Left ventricle myocardium inferior (tissue), 1 donor: ENCODE measurements around the gene DNAH11. TPM values are rescaled to one million over a fixed set of nuclear protein-coding genes. Genes with fewer than 3 reads are reported as not detected.
"Not testable (repeated sequence)": the region's sequence is repeated elsewhere in the genome, so short reads cannot be mapped to it uniquely, and the experiment has no call there.

Experiments used
- DNase-seq: peaks from one replicate; pipeline ENCODE4 v3.0.0-alpha.2; 2020
- H3K27ac ChIP-seq: fragments of 200-600 bp; replicated peaks from 2 replicates; pipeline ENCODE4 v1.8.0; 2021
- H3K27me3 ChIP-seq: fragments of 200-600 bp; 2 replicates; pipeline ENCODE4 v1.8.0; 2021; ENCODE audit warnings: low read depth
- H3K36me3 ChIP-seq: fragments of 200-600 bp; 2 replicates; pipeline ENCODE4 v1.8.0; 2021
- H3K4me1 ChIP-seq: fragments of 200-600 bp; 2 replicates; pipeline ENCODE4 v1.8.0; 2021
- H3K4me3 ChIP-seq: fragments of 200-600 bp; 2 replicates; pipeline ENCODE4 v1.8.0; 2021; ENCODE audit warnings: mild to moderate bottlenecking, moderate library complexity
- H3K9me3 ChIP-seq: fragments of 200-600 bp; replicated peaks from 2 replicates; pipeline ENCODE4 v1.8.0; 2021
- intact Hi-C: fragments of 100-400 bp; cut with micrococcal nuclease; formaldehyde crosslinking; loops from one replicate; pipeline ENCODE4 v1.11.0; 2022
- total RNA-seq: library from RNA; stranded (reverse); fragmentation: NEBNext Ultra II Directional; extraction: Animal tissue kit (Norgen Biotek cat#: 25700); gene quantifications from one replicate; pipeline ENCODE4 v1.2.1, GENCODE V29; 2021
- TF ChIP-seq, protein P1 (sequence below): fragments of 200-600 bp; IDR thresholded peaks from 2 replicates; pipeline ENCODE4 v1.8.0; 2021; ENCODE audit warnings: antibody characterized with exemption, mild to moderate bottlenecking, borderline replicate concordance
- donor health status: DM: no; HTN: yes; CAD: no; lungs with severe emphysema.

DNAH11 gene
- total RNA-seq, 1 donor from 2014 or later, result 0.74 TPM

DNA sequence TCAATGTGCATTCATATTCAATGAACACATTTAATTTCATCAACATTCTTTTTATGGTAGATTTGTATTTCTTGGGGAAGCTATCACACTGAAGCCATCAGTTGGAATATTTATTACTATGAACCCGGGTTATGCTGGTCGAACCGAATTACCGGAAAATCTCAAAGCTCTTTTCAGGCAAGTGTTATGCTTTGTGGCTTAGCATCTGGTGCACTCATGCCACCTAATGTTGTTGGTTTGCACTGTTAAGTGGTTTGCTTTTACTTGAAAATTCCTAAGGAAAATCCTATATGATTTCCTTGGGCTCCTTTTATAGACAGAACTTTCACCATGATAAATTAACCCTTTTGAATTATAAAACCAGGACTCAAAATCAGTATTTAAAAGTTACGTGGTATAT is 147.9 kb downstream of the DNAH11 start:
- TF ChIP-seq, protein P1, sequence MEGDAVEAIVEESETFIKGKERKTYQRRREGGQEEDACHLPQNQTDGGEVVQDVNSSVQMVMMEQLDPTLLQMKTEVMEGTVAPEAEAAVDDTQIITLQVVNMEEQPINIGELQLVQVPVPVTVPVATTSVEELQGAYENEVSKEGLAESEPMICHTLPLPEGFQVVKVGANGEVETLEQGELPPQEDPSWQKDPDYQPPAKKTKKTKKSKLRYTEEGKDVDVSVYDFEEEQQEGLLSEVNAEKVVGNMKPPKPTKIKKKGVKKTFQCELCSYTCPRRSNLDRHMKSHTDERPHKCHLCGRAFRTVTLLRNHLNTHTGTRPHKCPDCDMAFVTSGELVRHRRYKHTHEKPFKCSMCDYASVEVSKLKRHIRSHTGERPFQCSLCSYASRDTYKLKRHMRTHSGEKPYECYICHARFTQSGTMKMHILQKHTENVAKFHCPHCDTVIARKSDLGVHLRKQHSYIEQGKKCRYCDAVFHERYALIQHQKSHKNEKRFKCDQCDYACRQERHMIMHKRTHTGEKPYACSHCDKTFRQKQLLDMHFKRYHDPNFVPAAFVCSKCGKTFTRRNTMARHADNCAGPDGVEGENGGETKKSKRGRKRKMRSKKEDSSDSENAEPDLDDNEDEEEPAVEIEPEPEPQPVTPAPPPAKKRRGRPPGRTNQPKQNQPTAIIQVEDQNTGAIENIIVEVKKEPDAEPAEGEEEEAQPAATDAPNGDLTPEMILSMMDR, result peak; percentile 22
- H3K36me3 ChIP-seq, result no peaks in the 10 kb centered on the region
- H3K4me3 ChIP-seq, result no peak overlapping the region
- DNase-seq, result no peak
- H3K4me1 ChIP-seq, result no peaks in the 10 kb centered on the region
- intact Hi-C loops, result no loop called here
- H3K27me3 ChIP-seq, result no peaks in the 10 kb centered on the region
- no peaks in the 10 kb centered on the region for H3K9me3 ChIP-seq
- no peak overlapping the region for H3K27ac ChIP-seq

DNA sequence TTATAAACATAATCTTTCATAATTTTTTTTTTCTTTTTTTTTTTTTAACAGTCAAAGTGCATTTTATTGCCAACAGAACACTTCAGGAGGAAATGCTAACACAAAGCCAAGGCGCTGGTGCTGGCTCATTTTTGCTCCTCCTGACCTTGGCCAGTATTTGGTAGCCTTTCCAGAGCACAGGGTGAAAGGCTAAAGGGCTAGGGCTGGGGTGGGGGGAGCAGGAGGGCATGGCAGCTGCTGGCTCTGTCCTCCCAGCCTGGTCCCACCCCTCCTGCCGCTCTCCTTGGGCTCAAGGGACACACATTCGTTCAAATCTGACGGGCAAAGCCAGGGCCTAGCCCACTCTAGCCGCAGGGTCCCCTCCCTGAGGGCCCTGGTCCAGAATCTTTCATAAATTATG is 148.3 kb downstream of the DNAH11 start:
- H3K4me3 ChIP-seq, H3K9me3 ChIP-seq, H3K27me3 ChIP-seq, H3K36me3 ChIP-seq, intact Hi-C loops, H3K27ac ChIP-seq, DNase-seq, H3K4me1 ChIP-seq: not testable (repeated sequence)

DNA sequence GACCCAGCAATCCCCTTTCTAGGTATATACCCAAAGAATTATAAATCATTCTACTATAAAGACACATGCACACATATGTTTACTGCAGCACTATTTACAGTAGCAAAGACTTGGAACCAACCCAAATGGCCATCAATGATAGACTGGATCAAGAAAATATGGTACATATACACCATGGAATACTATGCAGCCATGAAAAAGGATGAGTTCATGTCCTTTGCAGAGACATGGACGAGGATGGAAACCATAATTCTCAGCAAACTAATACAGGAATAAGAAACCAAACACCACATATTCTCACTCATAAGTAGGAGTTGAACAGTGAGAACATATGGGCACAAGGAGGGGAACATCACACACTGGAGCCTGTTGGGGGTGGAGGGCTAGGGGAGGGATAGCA is 157.7 kb downstream of the DNAH11 start:
- H3K27ac ChIP-seq, H3K4me1 ChIP-seq, H3K4me3 ChIP-seq, DNase-seq, H3K27me3 ChIP-seq, intact Hi-C loops, H3K36me3 ChIP-seq, H3K9me3 ChIP-seq: not testable (repeated sequence)

DNA sequence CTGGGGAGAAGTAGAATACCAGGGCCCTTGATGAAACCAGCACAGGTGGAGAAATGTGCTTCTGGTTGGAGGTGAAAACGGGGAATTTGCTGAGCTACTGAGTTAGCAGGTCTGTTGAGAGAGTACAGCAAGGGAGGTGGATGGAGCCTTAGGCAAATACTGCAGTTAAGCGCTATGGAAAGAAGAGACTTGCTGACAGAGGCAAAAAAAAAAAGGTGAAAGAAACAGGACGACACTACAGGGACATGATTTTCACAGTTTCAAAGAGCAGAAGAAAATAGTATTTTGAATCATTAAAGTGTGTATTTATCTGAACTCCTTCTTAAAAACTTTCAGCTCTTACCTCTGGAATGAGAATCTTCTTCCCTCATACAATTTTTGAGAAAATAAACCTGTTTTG is 159.5 kb downstream of the DNAH11 start:
- Histone ChIP-seq H3K36me3 (no peaks in the 10 kb centered on the region), H3K4me1 (no peaks in the 10 kb centered on the region), H3K27me3 (no peaks in the 10 kb centered on the region), H3K4me3 (no peak overlapping the region), H3K27ac (no peak overlapping the region), H3K9me3 (no peaks in the 10 kb centered on the region)
- intact Hi-C loops, result no loop called here
- TF ChIP-seq, protein P1, result no peak
- DNase-seq, result no peak

DNA sequence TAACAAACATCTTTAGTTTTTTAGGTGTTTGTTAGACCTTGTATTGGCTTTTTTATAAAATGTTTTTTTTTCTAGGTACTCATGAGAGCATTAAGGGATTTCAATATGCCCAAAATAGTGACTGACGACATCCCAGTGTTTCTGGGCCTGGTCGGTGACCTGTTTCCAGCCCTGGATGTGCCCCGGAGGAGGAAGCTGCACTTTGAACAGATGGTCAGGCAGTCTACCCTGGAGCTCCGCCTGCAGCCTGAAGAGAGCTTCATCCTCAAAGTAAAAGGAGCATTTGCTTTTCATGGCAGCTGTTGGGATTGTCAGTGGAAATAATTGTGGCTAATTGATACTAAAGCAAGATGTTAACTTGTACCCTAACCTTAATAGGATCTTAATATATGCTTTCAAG is 161.5 kb downstream of the DNAH11 start:
- H3K36me3 ChIP-seq, result no peaks in the 10 kb centered on the region
- intact Hi-C loops, result no loop called here
- DNase-seq, result no peak

DNA sequence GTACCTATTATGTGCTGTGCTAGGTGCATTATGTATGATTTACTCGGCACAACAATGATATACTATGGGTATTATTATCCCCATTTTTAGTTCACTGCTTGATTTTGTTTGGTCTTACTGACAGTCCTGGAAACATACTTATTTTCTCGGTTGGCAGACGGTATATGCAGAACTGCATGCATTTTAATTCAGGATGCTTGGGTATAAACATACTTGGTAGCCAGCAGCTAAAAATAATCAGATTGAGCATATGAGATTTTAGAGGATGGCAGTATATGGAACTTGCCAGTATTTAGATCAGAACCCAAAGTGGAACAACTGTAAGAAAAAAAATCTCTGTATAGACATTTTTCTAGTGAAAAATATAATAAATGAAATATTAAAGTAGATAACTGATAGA is 163.3 kb downstream of the DNAH11 start:
- Histone ChIP-seq H3K9me3 (no peaks in the 10 kb centered on the region), H3K36me3 (no peaks in the 10 kb centered on the region), H3K4me1 (no peaks in the 10 kb centered on the region), H3K27me3 (no peaks in the 10 kb centered on the region), H3K4me3 (no peak overlapping the region), H3K27ac (no peak overlapping the region)
- TF ChIP-seq, protein P1, result no peak
- no peak for DNase-seq
- intact Hi-C loops, result no loop called here

More for the DNA sequence above, 161.5 kb downstream of the DNAH11 start:
- H3K4me1 ChIP-seq, result no peaks in the 10 kb centered on the region
- H3K4me3 ChIP-seq, result no peak overlapping the region
- H3K27ac ChIP-seq, result no peak overlapping the region
- TF ChIP-seq, protein P1, result no peak
- no peaks in the 10 kb centered on the region for H3K27me3 ChIP-seq
- H3K9me3 ChIP-seq, result no peaks in the 10 kb centered on the region

DNA sequence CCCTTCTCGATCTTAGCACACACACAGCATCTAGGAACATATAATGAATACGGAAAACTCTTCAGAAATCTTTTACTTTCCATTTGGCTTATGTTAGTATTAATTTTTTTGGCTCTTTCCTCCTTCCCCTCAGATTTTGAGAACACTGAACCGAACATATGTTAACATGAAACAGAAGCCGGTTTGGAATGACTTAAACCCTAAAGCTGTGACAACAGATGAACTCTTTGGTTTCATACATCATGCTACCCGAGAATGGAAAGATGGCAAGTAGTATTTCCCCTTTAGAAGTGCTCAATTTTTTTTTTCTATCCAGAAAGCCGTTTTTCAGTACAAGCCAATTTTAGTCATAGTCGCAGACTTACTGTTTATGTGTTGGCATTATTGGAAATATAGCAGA is 164.7 kb downstream of the DNAH11 start:
- Histone ChIP-seq H3K9me3 (no peaks in the 10 kb centered on the region), H3K27ac (no peak overlapping the region), H3K36me3 (no peaks in the 10 kb centered on the region), H3K27me3 (no peaks in the 10 kb centered on the region), H3K4me3 (no peak overlapping the region), H3K4me1 (no peaks in the 10 kb centered on the region)
- DNase-seq, result no peak
- TF ChIP-seq, protein P1, result no peak
- intact Hi-C loops, result no loop called here
